Progenitor cell of endocrine pancreas (in vitro differentiated cells): ENCODE results near the gene KRTAP10-2. TPM values are rescaled to one million over a fixed set of nuclear protein-coding genes. Genes with fewer than 3 reads are reported as not detected.
"Not testable (repeated sequence)": the region's sequence is repeated elsewhere in the genome, so short reads cannot be mapped to it uniquely, and the experiment has no call there.

Experiments used
- DNase-seq: peaks from one replicate; pipeline ENCODE4 v3.0.0; 2021; ENCODE audit warnings: low spot score; ENCODE audit not compliant: unreplicated experiment
- H3K27ac Mint-ChIP-seq: 2 replicates; pipeline ENCODE4 v1.8.0; 2021; ENCODE audit warnings: mild to moderate bottlenecking, moderate library complexity, mixed read lengths
- H3K27me3 Mint-ChIP-seq: 2 replicates; pipeline ENCODE4 v1.8.0; 2021; ENCODE audit warnings: mixed read lengths
- H3K36me3 Mint-ChIP-seq: 2 replicates; pipeline ENCODE4 v1.8.0; 2022; ENCODE audit warnings: mixed read lengths; ENCODE audit not compliant: insufficient read depth
- H3K4me1 Mint-ChIP-seq: 2 replicates; pipeline ENCODE4 v1.8.0; 2021; ENCODE audit warnings: low read depth, mixed read lengths
- H3K4me3 Mint-ChIP-seq: 2 replicates; pipeline ENCODE4 v1.8.0; 2021; ENCODE audit warnings: low read depth, mild to moderate bottlenecking, moderate library complexity, mixed read lengths
- H3K9me3 Mint-ChIP-seq: 2 replicates; pipeline ENCODE4 v1.8.0; 2021; ENCODE audit warnings: low read depth, mixed read lengths
- total RNA-seq: library from RNA; stranded (reverse); gene quantifications from 2 replicates; pipeline ENCODE4 v1.2.1, GENCODE V29; 2021
- TF ChIP-seq, protein P1 (sequence below): fragments of 200-600 bp; sonication (generic); IDR thresholded peaks from one replicate; pipeline ENCODE4 v1.5.0; 2021; ENCODE audit warnings: antibody characterized with exemption, mild to moderate bottlenecking; ENCODE audit not compliant: unreplicated experiment

KRTAP10-2 gene
- total RNA-seq, 1 donor from 2014 or later: not detected

DNA sequence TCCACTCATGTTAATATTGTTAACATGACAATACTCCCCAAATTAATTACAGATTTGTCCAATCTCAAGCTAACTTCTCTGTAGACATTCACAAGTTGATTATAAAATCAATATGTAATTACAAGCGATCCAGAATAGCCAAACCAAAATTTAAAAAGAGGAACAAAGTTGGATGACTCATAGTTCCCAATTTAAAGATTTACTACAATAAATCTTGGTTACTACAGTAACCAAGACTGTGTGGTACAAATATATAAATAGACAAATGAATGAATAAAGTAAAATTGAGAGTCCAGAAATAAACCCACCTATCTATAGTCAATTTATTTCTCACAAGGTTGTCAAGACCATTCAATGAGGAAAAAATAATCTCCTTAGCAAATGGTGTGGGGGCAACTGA lies 15.1 kb upstream of the KRTAP10-2 start:
- Mint-ChIP-seq H3K27ac (no peak overlapping the region), H3K4me1 (no peaks in the 10 kb centered on the region), H3K36me3 (no peaks in the 10 kb centered on the region), H3K9me3 (peaks cover 11% of the 10 kb centered on the region), H3K4me3 (no peak overlapping the region), H3K27me3 (no peaks in the 10 kb centered on the region)
- TF ChIP-seq, protein P1, sequence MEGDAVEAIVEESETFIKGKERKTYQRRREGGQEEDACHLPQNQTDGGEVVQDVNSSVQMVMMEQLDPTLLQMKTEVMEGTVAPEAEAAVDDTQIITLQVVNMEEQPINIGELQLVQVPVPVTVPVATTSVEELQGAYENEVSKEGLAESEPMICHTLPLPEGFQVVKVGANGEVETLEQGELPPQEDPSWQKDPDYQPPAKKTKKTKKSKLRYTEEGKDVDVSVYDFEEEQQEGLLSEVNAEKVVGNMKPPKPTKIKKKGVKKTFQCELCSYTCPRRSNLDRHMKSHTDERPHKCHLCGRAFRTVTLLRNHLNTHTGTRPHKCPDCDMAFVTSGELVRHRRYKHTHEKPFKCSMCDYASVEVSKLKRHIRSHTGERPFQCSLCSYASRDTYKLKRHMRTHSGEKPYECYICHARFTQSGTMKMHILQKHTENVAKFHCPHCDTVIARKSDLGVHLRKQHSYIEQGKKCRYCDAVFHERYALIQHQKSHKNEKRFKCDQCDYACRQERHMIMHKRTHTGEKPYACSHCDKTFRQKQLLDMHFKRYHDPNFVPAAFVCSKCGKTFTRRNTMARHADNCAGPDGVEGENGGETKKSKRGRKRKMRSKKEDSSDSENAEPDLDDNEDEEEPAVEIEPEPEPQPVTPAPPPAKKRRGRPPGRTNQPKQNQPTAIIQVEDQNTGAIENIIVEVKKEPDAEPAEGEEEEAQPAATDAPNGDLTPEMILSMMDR: no peak
- no peak for DNase-seq

DNA sequence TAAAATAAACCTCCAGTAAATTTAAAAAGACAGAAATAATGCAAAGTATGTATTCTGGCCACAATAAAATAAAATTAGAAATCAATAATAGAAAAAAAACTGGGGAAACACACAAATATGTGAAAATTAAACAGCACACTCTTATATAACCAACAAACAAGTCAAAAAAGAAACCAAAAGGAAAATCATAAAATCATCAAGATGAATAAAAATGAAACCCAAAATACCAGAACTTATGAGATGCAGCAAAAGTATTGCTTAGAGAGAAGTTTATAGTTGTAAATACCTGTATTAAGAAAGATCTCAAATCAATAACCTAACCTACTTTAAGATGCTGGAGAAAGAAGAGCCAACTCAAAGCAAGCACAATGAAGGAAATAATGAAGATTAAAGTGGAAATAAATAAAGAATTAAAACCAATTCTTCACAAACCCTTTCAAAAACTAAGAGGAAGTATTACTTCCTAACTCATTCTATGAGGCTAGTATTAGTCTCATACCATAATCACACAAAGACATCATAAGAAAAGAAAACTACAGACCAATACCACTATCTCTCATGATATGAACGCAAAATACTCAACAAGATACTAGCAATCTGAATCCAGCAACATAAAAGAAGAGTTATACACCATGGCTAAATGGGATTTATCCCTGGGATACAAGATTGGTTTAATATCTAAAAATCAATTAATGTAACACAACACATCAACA lies 13.7 kb upstream of the KRTAP10-2 start:
- DNase-seq: no peak
- Mint-ChIP-seq H3K4me1 (no peaks in the 10 kb centered on the region), H3K27me3 (no peaks in the 10 kb centered on the region), H3K4me3 (no peak overlapping the region), H3K27ac (no peak overlapping the region), H3K9me3 (peaks cover 10% of the 10 kb centered on the region), H3K36me3 (no peaks in the 10 kb centered on the region)
- TF ChIP-seq, protein P1: no peak

DNA sequence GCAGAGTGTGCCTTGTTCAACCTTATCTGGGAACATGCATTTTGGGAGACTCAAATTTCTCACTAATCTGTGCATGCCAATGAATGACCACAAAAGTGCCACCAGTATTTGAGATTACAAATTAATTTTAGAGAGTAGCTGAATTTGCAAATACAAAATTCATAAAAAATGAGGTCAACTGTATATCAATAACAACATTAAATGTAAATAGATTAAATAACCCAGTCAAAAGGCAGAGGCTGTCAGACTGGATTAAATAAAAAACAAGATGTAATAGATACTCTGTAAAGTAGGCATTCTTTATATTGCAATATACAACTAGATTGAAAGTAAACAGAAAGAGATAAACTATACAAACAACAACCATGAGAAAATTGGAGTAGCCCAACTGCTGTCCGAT lies 12.8 kb upstream of the KRTAP10-2 start:
- H3K36me3 Mint-ChIP-seq: no peaks in the 10 kb centered on the region
- no peaks in the 10 kb centered on the region for H3K4me1 Mint-ChIP-seq
- no peaks in the 10 kb centered on the region for H3K27me3 Mint-ChIP-seq
- no peak overlapping the region for H3K4me3 Mint-ChIP-seq
- TF ChIP-seq, protein P1: no peak
- no peak overlapping the region for H3K27ac Mint-ChIP-seq
- DNase-seq: no peak
- peaks cover 10% of the 10 kb centered on the region for H3K9me3 Mint-ChIP-seq

DNA sequence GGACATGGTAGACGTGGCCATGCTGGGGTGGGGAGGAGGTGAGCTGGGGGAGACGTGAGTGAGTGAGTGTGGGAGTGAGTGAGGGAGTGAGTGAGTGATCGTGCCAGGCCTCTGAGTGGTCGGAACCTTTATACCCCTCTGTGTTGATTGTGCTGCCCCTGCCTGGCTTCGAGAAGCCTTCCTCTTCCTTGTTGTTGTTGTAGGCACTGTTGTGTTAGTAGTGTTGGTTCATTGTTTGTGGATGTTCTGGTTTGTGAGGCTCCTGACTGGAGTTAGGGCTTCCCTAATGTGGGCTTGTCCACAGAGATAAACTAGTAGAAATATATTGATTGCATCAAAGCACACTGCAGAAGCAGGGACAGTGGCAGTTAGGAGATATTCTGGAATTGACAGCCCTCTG lies 7.4 kb upstream of the KRTAP10-2 start, which contains the start of gene KRTAP10-3:
Gene KRTAP10-3, minus strand, starts transcription at position 101 of the 400 bp plus-strand sequence. Its CDS starts 80 bp downstream, at position 21.
- Mint-ChIP-seq H3K27ac (no peak within 1 kb of the TSS), H3K36me3 (no peaks in the 10 kb centered on the region), H3K4me3 (no peak within 1 kb of the TSS), H3K4me1 (peaks cover 3% of the 10 kb centered on the region), H3K9me3 (peaks cover 10% of the 10 kb centered on the region), H3K27me3 (peaks cover 12% of the 10 kb centered on the region)
- DNase-seq: no peak
- TF ChIP-seq, protein P1: no peak

DNA sequence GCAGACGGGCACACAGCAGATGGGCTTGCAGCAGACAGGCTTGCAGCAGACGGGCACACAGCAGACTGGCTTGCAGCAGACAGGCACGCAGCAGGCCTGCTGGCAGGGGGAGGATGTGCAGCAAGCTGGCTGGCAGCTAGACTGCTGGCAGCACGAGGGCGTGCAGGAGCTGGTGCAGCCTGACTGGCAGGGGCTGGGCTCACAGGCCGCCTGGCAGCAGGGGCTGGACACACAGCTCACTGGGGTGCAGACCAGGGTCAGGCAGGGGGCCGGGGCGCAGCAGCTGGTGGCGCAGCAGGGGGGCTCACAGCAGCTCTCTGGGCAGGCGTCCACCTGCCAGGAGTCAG lies 7.0 kb upstream of the KRTAP10-2 start:
- not testable (repeated sequence) for H3K4me3 Mint-ChIP-seq, H3K9me3 Mint-ChIP-seq, H3K27ac Mint-ChIP-seq, H3K4me1 Mint-ChIP-seq, DNase-seq, H3K36me3 Mint-ChIP-seq
- peaks cover 12% of the 10 kb centered on the region for H3K27me3 Mint-ChIP-seq
